DND-41 (cell line): ENCODE data around the gene SMPDL3B.

Experiments
- ATAC-seq: fragments of 200-7000 bp; cut with Tn5 transposase; 3 replicates; pipeline ENCODE4 v1.9.1; 2021; ENCODE audit warnings: low read depth; ENCODE audit not compliant: insufficient read depth
- DNase-seq: peaks from one replicate; pipeline ENCODE4 v3.0.0-alpha.2; 2020
- H2AFZ ChIP-seq: 2 replicates; pipeline ENCODE4 v1.6.0; 2012; ENCODE audit warnings: low read depth, low read length
- H3K27ac ChIP-seq: 2 replicates; pipeline ENCODE4 v1.5.1; 2012; ENCODE audit warnings: low read length, inconsistent platforms
- H3K27me3 ChIP-seq: fragments of 200-600 bp; sonication (generic); 2 replicates; pipeline ENCODE4 v1.6.0; 2012; ENCODE audit warnings: low read length, mild to moderate bottlenecking, inconsistent platforms; ENCODE audit not compliant: insufficient read depth, poor library complexity
- H3K36me3 ChIP-seq: 2 replicates; pipeline ENCODE4 v1.5.1; 2012; ENCODE audit warnings: low read length, inconsistent platforms; ENCODE audit not compliant: insufficient read depth
- H3K4me1 ChIP-seq: 2 replicates; pipeline ENCODE4 v1.5.1; 2012; ENCODE audit warnings: mild to moderate bottlenecking, low read length; ENCODE audit not compliant: insufficient read depth
- H3K4me2 ChIP-seq: 2 replicates; pipeline ENCODE4 v1.6.0; 2012; ENCODE audit warnings: mild to moderate bottlenecking, moderate library complexity, low read length, inconsistent platforms; ENCODE audit not compliant: insufficient read depth
- H3K4me3 ChIP-seq, 2 experiments: fragments of 200-600 bp in 1 of 2; shearing (Covaris generic) in 1 of 2; 2 replicates each; pipeline ENCODE4 v1.5.1; 2012 to 2016; ENCODE audit warnings: inconsistent platforms in 2 of 2, low read length in 2 of 2, mild to moderate bottlenecking in 2 of 2, low read depth in 1 of 2, moderate library complexity in 1 of 2
- H3K79me2 ChIP-seq: 2 replicates; pipeline ENCODE4 v1.6.0; 2012; ENCODE audit warnings: low read length, inconsistent platforms; ENCODE audit not compliant: insufficient read depth
- H3K9ac ChIP-seq: 2 replicates; pipeline ENCODE4 v1.6.0; 2012; ENCODE audit warnings: low read depth, mild to moderate bottlenecking, inconsistent platforms, low read length, moderate library complexity
- H3K9me3 ChIP-seq: 2 replicates; pipeline ENCODE4 v1.5.1; 2012; ENCODE audit warnings: low read length, moderate library complexity, mild to moderate bottlenecking, inconsistent platforms; ENCODE audit not compliant: insufficient read depth, severe bottlenecking
- H4K20me1 ChIP-seq: 2 replicates; pipeline ENCODE4 v1.6.0; 2012; ENCODE audit warnings: low read length; ENCODE audit not compliant: insufficient read depth
- CTCF ChIP-seq: IDR thresholded peaks from 2 replicates; pipeline ENCODE4 v1.5.1; 2012; ENCODE audit warnings: borderline replicate concordance, low read length, moderate library complexity, mild to moderate bottlenecking; ENCODE audit not compliant: poor library complexity, severe bottlenecking; ENCODE audit errors: extremely low read depth
- EZH2 ChIP-seq: IDR thresholded peaks from 3 replicates; pipeline ENCODE4 v1.6.1; 2012; ENCODE audit warnings: borderline replicate concordance, low read depth, mild to moderate bottlenecking, moderate library complexity, low read length, inconsistent platforms; ENCODE audit not compliant: severe bottlenecking

The SMPDL3B gene

DNA sequence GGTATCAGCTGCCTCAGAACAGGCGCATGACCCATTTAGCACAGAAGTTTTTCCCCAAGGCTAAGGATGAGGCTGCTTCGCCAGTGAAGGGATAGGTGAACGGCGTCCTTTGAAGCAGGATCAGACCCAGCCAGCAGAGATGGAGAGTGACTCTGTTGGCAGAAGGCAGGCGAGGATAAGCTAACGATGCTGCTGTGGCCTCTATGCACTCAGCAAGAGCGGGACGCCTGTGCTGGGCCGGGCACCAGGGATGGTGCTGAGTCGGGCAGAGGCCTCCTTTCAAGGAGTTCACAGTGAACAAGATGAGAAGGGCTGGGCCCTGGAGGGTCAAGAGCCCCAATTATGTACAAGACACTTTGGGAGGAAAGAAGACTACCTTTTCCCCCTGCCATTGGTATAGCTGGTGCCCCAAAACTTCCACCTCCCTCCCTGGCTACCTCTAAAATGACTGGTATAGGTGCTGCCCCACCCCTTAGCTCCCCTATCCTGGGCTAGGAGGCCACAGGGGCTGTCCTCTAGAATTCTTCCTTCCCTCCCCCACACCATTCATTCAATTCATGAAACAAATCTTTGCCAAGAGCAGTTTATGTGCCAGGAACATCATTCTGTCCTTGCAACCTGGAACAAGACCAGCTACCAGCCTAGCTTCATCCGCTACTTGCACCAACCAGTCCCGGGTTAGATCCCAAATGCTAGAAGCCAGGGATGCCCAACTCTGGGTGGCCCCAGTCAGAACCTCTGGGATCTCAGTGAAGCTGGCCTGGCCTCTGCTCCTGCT, 32.5 kb downstream of the SMPDL3B start:
- H3K79me2 ChIP-seq: no peaks in the 10 kb centered on the region
- no peak overlapping the region for H3K9ac ChIP-seq
- H3K9me3 ChIP-seq: no peaks in the 10 kb centered on the region
- ATAC-seq (no peak), DNase-seq (no peak)
- no peaks in the 10 kb centered on the region for H3K4me1 ChIP-seq
- no peak overlapping the region for H3K4me2 ChIP-seq
- peaks cover 57% of the 10 kb centered on the region for H3K36me3 ChIP-seq
- no peaks in the 10 kb centered on the region; the same call in 1 of the 2 replicates for H4K20me1 ChIP-seq
- H3K27ac ChIP-seq: no peak overlapping the region
- H3K4me3 ChIP-seq: no peak overlapping the region
- no peaks in the 10 kb centered on the region for H3K27me3 ChIP-seq
- H2AFZ ChIP-seq: no peak overlapping the region
- TF ChIP-seq CTCF: no peak
- no peak for TF ChIP-seq EZH2

DNA sequence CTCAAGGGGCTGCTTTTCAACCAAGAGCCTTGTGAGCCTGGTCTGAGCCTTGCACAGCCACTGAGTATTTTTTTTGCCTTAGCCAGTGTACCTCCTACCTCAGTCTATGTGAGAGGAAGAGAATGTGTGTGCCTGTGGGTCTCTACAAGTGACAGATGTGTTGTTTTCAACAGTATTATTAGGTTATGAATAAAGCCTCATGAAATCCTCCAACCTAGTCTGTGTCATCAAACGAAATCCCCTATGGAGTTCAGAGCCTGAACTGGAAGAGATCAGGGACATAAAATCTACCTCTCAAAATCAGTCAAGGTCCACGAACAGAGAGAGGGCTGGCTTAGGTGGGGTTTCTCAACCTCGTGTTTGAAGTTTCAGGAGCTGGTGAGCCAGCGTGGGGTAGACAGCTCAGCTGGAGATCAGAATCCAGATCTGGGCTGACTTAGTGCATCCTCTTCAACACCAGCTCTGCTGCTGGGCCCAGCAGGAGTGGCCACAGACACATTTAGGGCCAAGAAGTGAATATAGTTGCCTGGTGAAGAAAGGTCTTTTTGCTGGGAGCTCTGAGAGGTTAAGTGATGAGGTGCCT, 33.2 kb downstream of the SMPDL3B start:
- no peak for ATAC-seq
- Histone ChIP-seq H3K36me3 (peaks cover 59% of the 10 kb centered on the region), H2AFZ (no peak overlapping the region), H3K4me2 (no peak overlapping the region), H3K27ac (no peak overlapping the region), H4K20me1 (no peaks in the 10 kb centered on the region; the same call in 1 of the 2 replicates), H3K9me3 (no peaks in the 10 kb centered on the region), H3K4me1 (no peaks in the 10 kb centered on the region), H3K27me3 (no peaks in the 10 kb centered on the region), H3K9ac (no peak overlapping the region), H3K79me2 (no peaks in the 10 kb centered on the region), H3K4me3 (no peak overlapping the region)
- no peak for DNase-seq
- no peak for TF ChIP-seq EZH2
- no peak for TF ChIP-seq CTCF

- Histone ChIP-seq H3K4me1 (no peaks in the 10 kb centered on the region), H3K9me3 (no peaks in the 10 kb centered on the region), H2AFZ (no peak overlapping the region), H3K27ac (no peak overlapping the region), H3K4me2 (no peak overlapping the region), H3K79me2 (no peaks in the 10 kb centered on the region), H3K9ac (no peak overlapping the region), H3K36me3 (peaks cover 59% of the 10 kb centered on the region), H4K20me1 (no peaks in the 10 kb centered on the region; the same call in 1 of the 2 replicates), H3K27me3 (no peaks in the 10 kb centered on the region), H3K4me3 (no peak overlapping the region)
- ATAC-seq (no peak), DNase-seq (no peak)
- TF ChIP-seq EZH2: no peak
These were observed 33.9 kb downstream of the SMPDL3B start for GRCh38 chr1:27968692-27969091.

DNA sequence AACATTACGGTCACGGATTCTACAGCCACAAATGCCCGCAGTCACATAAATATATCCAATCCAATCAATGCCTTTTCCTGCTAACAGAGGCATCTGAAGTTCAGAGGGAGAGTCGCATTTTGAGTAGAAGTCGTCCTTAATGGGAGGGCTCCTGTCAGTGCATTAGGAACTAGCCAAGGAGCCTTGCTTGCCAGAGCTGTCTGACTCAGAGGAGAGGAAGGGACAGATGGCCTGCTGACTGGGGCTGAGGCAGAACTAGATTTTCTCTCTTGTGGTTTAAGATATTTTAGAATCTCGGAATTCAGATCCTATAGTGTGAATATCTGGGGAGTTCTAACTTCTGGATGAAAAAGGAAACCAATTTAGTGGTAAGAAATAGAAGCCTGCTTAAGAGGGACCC, 35.6 kb downstream of the SMPDL3B start:
- no peaks in the 10 kb centered on the region; the same call in 1 of the 2 replicates for H4K20me1 ChIP-seq
- H3K27me3 ChIP-seq: no peaks in the 10 kb centered on the region
- no peak overlapping the region for H3K9ac ChIP-seq
- no peak overlapping the region for H2AFZ ChIP-seq
- H3K4me2 ChIP-seq: no peak overlapping the region
- peaks cover 52% of the 10 kb centered on the region for H3K36me3 ChIP-seq
- DNase-seq: no peak
- H3K9me3 ChIP-seq: no peaks in the 10 kb centered on the region
- no peaks in the 10 kb centered on the region for H3K79me2 ChIP-seq
- ATAC-seq: no peak
- no peak overlapping the region for H3K4me3 ChIP-seq
- TF ChIP-seq EZH2: no peak
- no peak for TF ChIP-seq CTCF
- H3K4me1 ChIP-seq: no peaks in the 10 kb centered on the region
- no peak overlapping the region for H3K27ac ChIP-seq
